H1 (cell line): ENCODE measurements around the gene CEBPG. TPM values are rescaled to one million over a fixed set of nuclear protein-coding genes. Genes with fewer than 3 reads are reported as not detected.

Experiments used
- CTCF ChIA-PET: fragments of 300-600 bp; sonication (Branson Sonifier 250); formaldehyde crosslinking; loops from one replicate; lab custom pipeline; 2021; ENCODE audit not compliant: partially characterized antibody; lab: Charles Lee
- POLR2A ChIA-PET: fragments of 300-600 bp; sonication (Branson Sonifier 250); formaldehyde crosslinking; loops from one replicate; lab custom pipeline; 2021; ENCODE audit warnings: inconsistent platforms; ENCODE audit not compliant: partially characterized antibody; lab: Charles Lee
- DNase-seq, 2 experiments: peaks; one replicate each; pipeline versions ENCODE4 v3.0.0 to v3.0.0-alpha.2; 2010 to 2022; ENCODE audit warnings: low spot score in 2 of 2, low read depth in 1 of 2, mixed read lengths in 1 of 2
- FAIRE-seq: peaks from 2 replicates; lab custom pipeline; 2011; peaks lifted over from hg19 to GRCh38; lab: Jason Lieb, UNC
- H2AFZ ChIP-seq: 2 replicates; pipeline ENCODE4 v1.8.1; 2012; ENCODE audit warnings: low read length, inconsistent platforms
- H2AK5ac ChIP-seq: 2 replicates; pipeline ENCODE4 v1.6.1; 2013; ENCODE audit warnings: low read depth, low read length
- H2BK120ac ChIP-seq: replicated peaks from 2 replicates; pipeline ENCODE3; 2013; ENCODE audit warnings: low read depth, low read length, inconsistent platforms
- H2BK12ac ChIP-seq: 2 replicates; pipeline ENCODE4 v1.6.1; 2013; ENCODE audit warnings: low read depth, low read length
- H2BK15ac ChIP-seq: 2 replicates; pipeline ENCODE4 v1.6.1; 2013; ENCODE audit warnings: low read length
- H2BK20ac ChIP-seq: 2 replicates; pipeline ENCODE4 v1.6.1; 2013; ENCODE audit warnings: low read length
- H2BK5ac ChIP-seq: 2 replicates; pipeline ENCODE4 v1.6.1; 2013; ENCODE audit warnings: low read depth, low read length
- H3K14ac ChIP-seq: 2 replicates; pipeline ENCODE4 v1.6.1; 2013; ENCODE audit warnings: inconsistent platforms; ENCODE audit not compliant: insufficient read length
- H3K18ac ChIP-seq: 2 replicates; pipeline ENCODE4 v1.6.1; 2013; ENCODE audit warnings: low read length; ENCODE audit errors: extremely low read depth
- H3K23ac ChIP-seq: 2 replicates; pipeline ENCODE4 v1.6.1; 2013; ENCODE audit warnings: inconsistent platforms; ENCODE audit not compliant: insufficient read length
- H3K23me2 ChIP-seq: 2 replicates; pipeline ENCODE4 v1.6.1; 2013; ENCODE audit warnings: low read depth, low read length
- H3K27ac ChIP-seq: 2 replicates; pipeline ENCODE4 v1.6.1; 2011; ENCODE audit warnings: low read depth, low read length, inconsistent platforms
- H3K27me3 ChIP-seq, 4 experiments: replicated peaks in 1 of 4; 1 replicate in 1 of 4; 2 replicates in 3 of 4; pipeline versions ENCODE4 v1.6.1 to v1.8.1; 2011 to 2013; ENCODE audit warnings: low read length in 3 of 4, mild to moderate bottlenecking in 3 of 4, inconsistent platforms in 2 of 4, mixed read lengths in 2 of 4, moderate library complexity in 1 of 4; ENCODE audit not compliant: control insufficient read depth in 3 of 4, insufficient read depth in 3 of 4; ENCODE audit errors: extremely low read depth in 1 of 4
- H3K36me3 ChIP-seq, 4 experiments: 2 replicates each; pipeline versions ENCODE4 v1.6.1 to v1.8.1; 2011 to 2013; ENCODE audit warnings: mild to moderate bottlenecking in 4 of 4, low read length in 3 of 4, moderate library complexity in 2 of 4, control low read depth in 1 of 4, inconsistent platforms in 1 of 4; ENCODE audit not compliant: insufficient read depth in 4 of 4, control insufficient read depth in 2 of 4
- H3K4ac ChIP-seq: replicated peaks from 2 replicates; pipeline ENCODE3; 2013; ENCODE audit warnings: low read length, low read depth, mixed read lengths, inconsistent platforms; ENCODE audit not compliant: insufficient read length
- H3K4me1 ChIP-seq, 4 experiments: replicated peaks in 1 of 4; 1 replicate in 1 of 4; 2 replicates in 3 of 4; pipeline versions ENCODE4 v1.6.1 to v1.8.1; 2011 to 2013; ENCODE audit warnings: low read length in 3 of 4, inconsistent platforms in 2 of 4, mixed read lengths in 1 of 4; ENCODE audit not compliant: insufficient read depth in 4 of 4, control insufficient read depth in 3 of 4
- H3K4me2 ChIP-seq, 2 experiments: 2 replicates each; pipeline versions ENCODE4 v1.6.1 to v1.8.1; 2011 to 2013; ENCODE audit warnings: low read depth in 2 of 2, low read length in 2 of 2, control low read depth in 1 of 2, inconsistent platforms in 1 of 2, mild to moderate bottlenecking in 1 of 2; ENCODE audit not compliant: insufficient read depth in 1 of 2
- H3K4me3 ChIP-seq, 4 experiments: fragments of 200-600, 300-600 bp in 1 of 4; sonication (generic), shearing (Covaris generic), sonication (Bioruptor Twin) in 1 of 4; 2 replicates each; pipeline versions ENCODE4 v1.5.1 to v1.8.1; 2011 to 2016; ENCODE audit warnings: low read length in 4 of 4, low read depth in 3 of 4, control low read depth in 2 of 4, inconsistent platforms in 2 of 4, mild to moderate bottlenecking in 2 of 4, mixed read lengths in 1 of 4, moderate library complexity in 1 of 4; ENCODE audit not compliant: insufficient read depth in 2 of 4; ENCODE audit errors: extremely low read depth in 1 of 4
- H3K56ac ChIP-seq: replicated peaks from 2 replicates; pipeline ENCODE3; 2013; ENCODE audit warnings: low read depth, mild to moderate bottlenecking, mixed read lengths, low read length, inconsistent platforms; ENCODE audit not compliant: insufficient read length
- H3K79me1 ChIP-seq: 2 replicates; pipeline ENCODE4 v1.6.1; 2013; ENCODE audit warnings: low read depth, low read length, control low read depth
- H3K79me2 ChIP-seq, 2 experiments: 2 replicates each; pipeline versions ENCODE4 v1.6.1 to v1.8.1; 2012 to 2013; ENCODE audit warnings: low read length in 2 of 2, mild to moderate bottlenecking in 2 of 2, inconsistent platforms in 1 of 2; ENCODE audit not compliant: insufficient read depth in 2 of 2, control insufficient read depth in 1 of 2
- H3K9ac ChIP-seq, 4 experiments: replicated peaks in 1 of 4; 1 replicate in 1 of 4; 2 replicates in 3 of 4; pipeline versions ENCODE4 v1.6.1 to v1.8.1; 2011 to 2013; ENCODE audit warnings: low read depth in 3 of 4, low read length in 3 of 4, control low read depth in 2 of 4, mild to moderate bottlenecking in 2 of 4, moderate library complexity in 2 of 4, inconsistent platforms in 1 of 4; ENCODE audit errors: extremely low read depth in 1 of 4
- H3K9me3 ChIP-seq, 2 experiments: 2 replicates each; pipeline versions ENCODE4 v1.6.1 to v1.8.1; 2012 to 2013; ENCODE audit warnings: mild to moderate bottlenecking in 2 of 2, moderate library complexity in 2 of 2, control low read depth in 1 of 2, inconsistent platforms in 1 of 2, low read depth in 1 of 2, low read length in 1 of 2, mixed read lengths in 1 of 2; ENCODE audit not compliant: insufficient read depth in 2 of 2
- H4K20me1 ChIP-seq, 2 experiments: replicated peaks in 1 of 2; 2 replicates each; pipeline versions ENCODE3 to v1.8.1; 2011 to 2013; ENCODE audit warnings: inconsistent platforms in 2 of 2, low read length in 2 of 2, mild to moderate bottlenecking in 1 of 2; ENCODE audit not compliant: insufficient read depth in 2 of 2, control insufficient read depth in 1 of 2
- H4K5ac ChIP-seq: 2 replicates; pipeline ENCODE4 v1.6.1; 2013; ENCODE audit warnings: low read length, low read depth, mixed read lengths, inconsistent platforms; ENCODE audit not compliant: insufficient read length
- H4K8ac ChIP-seq: 2 replicates; pipeline ENCODE4 v1.8.0; 2013; ENCODE audit warnings: mild to moderate bottlenecking, moderate library complexity, low read length, inconsistent platforms; ENCODE audit not compliant: insufficient read depth; ENCODE audit errors: extremely low read depth
- H4K91ac ChIP-seq: replicated peaks from 2 replicates; pipeline ENCODE3; 2013; ENCODE audit warnings: low read length, mixed read lengths, inconsistent platforms; ENCODE audit not compliant: insufficient read length
- SP1 ChIP-seq: IDR thresholded peaks from 2 replicates; pipeline ENCODE4 v1.6.1; 2011; ENCODE audit warnings: low read depth, low read length
- SRF ChIP-seq: IDR thresholded peaks from 2 replicates; pipeline ENCODE4 v1.6.1; 2011; ENCODE audit warnings: mild to moderate bottlenecking, low read depth, low read length, moderate library complexity
- SUZ12 ChIP-seq: fragments of 200-600 bp; sonication (generic); IDR thresholded peaks from 2 replicates; pipeline ENCODE4 v1.6.1; 2012; ENCODE audit warnings: mild to moderate bottlenecking, inconsistent platforms, low read length, moderate library complexity, mixed read lengths
- WGBS, 2 experiments: shearing (Covaris generic) in 1 of 2; methylation state at CpG; one replicate each; pipeline versions ENCODE4 v1.1.6 to v1.1.7; 2013 to 2015; ENCODE audit warnings: low lambda C conversion rate in 2 of 2, mixed read lengths in 2 of 2, inconsistent platforms in 1 of 2, low coverage in 1 of 2, missing lambda C conversion rate in 1 of 2; ENCODE audit not compliant: insufficient replicate concordance in 2 of 2, insufficient coverage in 1 of 2, insufficient read length in 1 of 2; ENCODE audit errors: extremely low coverage in 1 of 2, missing lambda C conversion rate in 1 of 2; 5-methylcytosine and 5-hydroxymethylcytosine counted together
- polyA plus RNA-seq, 7 experiments: library from polyadenylated mRNA; depleted of rRNA in 3 of 7; stranded (reverse) in 5 of 7; unstranded in 2 of 7; fragments of >200 nt in 5 of 7; fragments of 200-250 nt in 2 of 7; gene quantifications; 1 replicate in 5 of 7; 2 replicates in 1 of 7; 4 replicates in 1 of 7; pipeline versions ENCODE4 v1.2.1 to v1.2.3, GENCODE V29; 2011 to 2013; ENCODE audit warnings: missing spikeins in 2 of 7, mixed read lengths in 2 of 7
- total RNA-seq: library from RNA; stranded (reverse); fragmentation: NEBNext Ultra II Directional; extraction: Animal tissue kit (Norgen Biotek cat#: 25700); gene quantifications from 2 replicates; pipeline ENCODE4 v1.2.1, GENCODE V29; 2021

The CEBPG gene
- total and polyA plus RNA-seq, 2 of the 8 experiments (the other 6 are each of a cell fraction or from before 2014, with no cell fraction given): 12.3 to 35.4 TPM

- Histone ChIP-seq H4K20me1 (peaks cover 4 to 17% of the 10 kb centered on the region in 2 experiments), H2BK5ac (no peak overlapping the region), H3K23ac (no peak overlapping the region), H3K27me3 (no peaks in the 10 kb centered on the region), H3K27ac (no peak overlapping the region), H2BK20ac (no peak overlapping the region), H3K56ac (no peak overlapping the region), H3K14ac (no peak overlapping the region), H3K36me3 (peaks cover 0 to 3% (median 0%) of the 10 kb centered on the region in 4 experiments; a peak in 1 of 8 replicates), H4K8ac (peak overlapping the region; percentile 11; the same call in 1 of the 2 replicates), H3K18ac (no peak overlapping the region; the same call in 1 of the 2 replicates), H2BK120ac (no peak overlapping the region), H2BK15ac (no peak overlapping the region), H2AK5ac (0 out of 2 replicates have a peak overlapping the region, but pooled peaks have one; percentile 13), H2BK12ac (no peak overlapping the region), H3K79me2 (no peaks in the 10 kb centered on the region), H4K91ac (no peak overlapping the region), H3K4ac (no peak overlapping the region), H4K5ac (no peak overlapping the region), H3K79me1 (peaks cover 4% of the 10 kb centered on the region; the same call in 1 of the 2 replicates), H2AFZ (no peak overlapping the region), H3K9me3 (no peaks in the 10 kb centered on the region), H3K9ac (no peak overlapping the region), H3K4me2 (no peak overlapping the region), H3K4me3 (no peak overlapping the region), H3K4me1 (peaks cover 0 to 11% (median 8%) of the 10 kb centered on the region in 4 experiments; a peak in 4 of 7 replicates), H3K23me2 (no peaks in the 10 kb centered on the region)
- no peak for FAIRE-seq
- CTCF ChIA-PET: interaction anchor here (0.7 to 24.5 kb wide), 8 partner anchors 9 to 201 kb away, joined by 3 to 426 read pairs (median 3); no protein-coding TSS in a partner anchor
- DNase-seq: no peak
- 84% methylated on average over 33 of the region's 39 CpGs; no CpG with 5 or more reads in 1 of the 2 experiments for WGBS, 2 experiments
- no peak for TF ChIP-seq SRF
- TF ChIP-seq SUZ12: no peak
- TF ChIP-seq SP1: no peak
- POLR2A ChIA-PET: interaction anchor here (10.4 kb wide), 1 partner anchor 20 kb away, joined by 87 read pairs; the partner anchor contains the start of gene CEBPG
These were observed 19.1 kb downstream of the CEBPG start for GRCh38 chr19:33392341-33393285.
